Left cardiac atrium (tissue), 4 donors: ENCODE results near the gene ADRB1. TPM values are rescaled to one million over a fixed set of nuclear protein-coding genes. Genes with fewer than 3 reads are reported as not detected.

ENCODE experiments used
- ATAC-seq, 2 donors: fragments of 200-7000 bp; cut with Tn5 transposase; one replicate each; pipeline ENCODE4 v1.9.1; 2020; ENCODE audit warnings: mild to moderate bottlenecking in 2 of 2, moderate library complexity in 2 of 2
- DNase-seq: peaks from one replicate; pipeline ENCODE4 v3.0.0-alpha.2; 2020
- intact Hi-C, 2 donors: fragments of 100-400 bp; cut with DNase I; formaldehyde crosslinking; loops; one replicate each; pipeline versions ENCODE4 v1.14.1 to v1.15.1; 2022 to 2023
- total RNA-seq, 2 donors: library from RNA; stranded (reverse); fragmentation: NEBNext Ultra II Directional; extraction: Animal tissue kit (Norgen Biotek cat#: 25700); gene quantifications; one replicate each; pipeline ENCODE4 v1.2.1, GENCODE V29; 2021
- donor health status: DM: no; HTN: yes; CAD: no.
- donor health status: DM: no; HTN: yes; CAD: no; lungs with severe emphysema.
- donor health status: DM: yes; HTN: yes; CAD: no.
- donor health status: Dilated cardiomyopathy.

ADRB1 gene
- total RNA-seq, 2 donors from 2014 or later, result 53.0 to 60.9 TPM

- DNase-seq, result no peak
- no peak for ATAC-seq
- intact Hi-C loops, result no loop called here
Observed at GRCh38 chr10:114075093-114075492, 31.4 kb downstream of the ADRB1 start.

- DNase-seq (no peak), ATAC-seq (no peak)
- intact Hi-C loops, result no loop called here
Observed at GRCh38 chr10:114077347-114077746, 33.7 kb downstream of the ADRB1 start.

- ATAC-seq (peak; percentile 73 to 95), DNase-seq (peak; percentile 52)
- intact Hi-C loops, result no loop called here
Observed at GRCh38 chr10:114077815-114078219, 34.2 kb downstream of the ADRB1 start.

GRCh38 chr10:114078346-114078745 is 34.7 kb downstream of the ADRB1 start:
- ATAC-seq, result peak in 1 of 2 donors; percentile 2
- intact Hi-C loops, result no loop called here
- no peak for DNase-seq

- DNase-seq (no peak), ATAC-seq (no peak)
- intact Hi-C loops, result no loop called here
Observed at GRCh38 chr10:114079421-114079820, 35.8 kb downstream of the ADRB1 start.

GRCh38 chr10:114081911-114082583 is 38.4 kb downstream of the ADRB1 start:
- ATAC-seq (no peak), DNase-seq (no peak)
- intact Hi-C loops, result no loop called here

- intact Hi-C loops, result no loop called here
- ATAC-seq (no peak), DNase-seq (no peak)
Observed at GRCh38 chr10:114083040-114083439, 39.4 kb downstream of the ADRB1 start.

GRCh38 chr10:114084215-114084614 is 40.5 kb downstream of the ADRB1 start:
- DNase-seq (no peak), ATAC-seq (no peak)
- intact Hi-C loops, result no loop called here

- ATAC-seq (no peak), DNase-seq (no peak)
- intact Hi-C loops, result no loop called here
Observed at GRCh38 chr10:114087255-114087654, 43.6 kb downstream of the ADRB1 start.

GRCh38 chr10:114087655-114088054 is 44.0 kb downstream of the ADRB1 start:
- no peak for ATAC-seq
- intact Hi-C loops, result no loop called here
- DNase-seq, result no peak

GRCh38 chr10:114094795-114095194 is 51.1 kb downstream of the ADRB1 start:
- intact Hi-C loops, result no loop called here
- ATAC-seq (no peak), DNase-seq (no peak)

- no peak for DNase-seq
- intact Hi-C loops, result no loop called here
- no peak for ATAC-seq
Observed at GRCh38 chr10:114095559-114096337, 52.1 kb downstream of the ADRB1 start.

Other genes starting within 250 kb of the ADRB1 start
- gene DCLRE1A, start 189.8 kb upstream of the ADRB1 start, total RNA-seq, result 1 to 10 TPM; 4.8 to 5.3 TPM
- gene NHLRC2, start 189.2 kb upstream of the ADRB1 start, total RNA-seq, result 10 to 100 TPM; 55.5 to 67.5 TPM
- 10 to 100 TPM; 17.9 to 24.3 TPM for gene CCDC186, start 130.3 kb downstream of the ADRB1 start, total RNA-seq
- gene TDRD1, start 135.5 kb downstream of the ADRB1 start, total RNA-seq, result 1 to 10 TPM in 1 of 2 donors, under 1 TPM in 1; 0.77 to 1.0 TPM
- gene VWA2, start 195.4 kb downstream of the ADRB1 start, total RNA-seq, result under 1 TPM; 0.13 to 0.21 TPM